Brain pericyte (primary cell): Measurements from ENCODE around the gene LTF.

Source experiments
- DNase-seq: peaks from one replicate; pipeline ENCODE4 v3.0.0-alpha.2; 2012; ENCODE audit warnings: low read depth, low spot score

The LTF gene

DNA sequence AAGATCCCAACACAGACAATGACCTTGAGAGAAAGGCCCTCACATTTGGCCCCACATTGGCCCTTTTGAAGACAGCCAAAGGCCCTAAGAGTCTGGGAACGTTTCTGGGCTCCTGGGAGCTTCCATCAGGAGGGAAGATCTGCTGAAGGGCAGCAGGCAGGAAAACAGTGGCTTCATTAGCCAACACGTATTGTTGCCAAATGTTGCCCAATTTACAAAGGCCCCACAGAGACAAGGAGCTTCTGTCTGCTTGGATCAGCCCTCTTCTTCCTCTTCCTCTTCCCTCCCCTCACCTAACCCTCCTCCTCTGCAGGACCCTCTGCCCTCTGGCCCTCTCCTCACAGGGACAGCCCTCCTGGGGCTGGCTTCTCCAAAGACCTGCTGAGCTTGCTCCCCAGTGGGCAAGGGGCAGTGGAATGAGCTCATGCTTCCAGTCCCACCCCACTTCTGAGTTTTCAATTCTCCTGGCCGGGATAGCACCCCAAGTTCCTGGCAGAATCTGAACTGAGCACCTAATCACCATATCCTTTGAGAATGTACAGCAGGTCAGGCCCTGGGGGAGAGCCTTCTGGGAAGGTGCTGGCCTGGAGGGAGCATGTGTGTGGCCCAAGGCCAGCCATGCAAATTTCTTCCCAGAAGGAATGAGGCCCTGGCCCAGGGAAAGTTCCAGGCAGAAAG is 5.1 kb upstream of the LTF start:
- no peak for DNase-seq

DNA sequence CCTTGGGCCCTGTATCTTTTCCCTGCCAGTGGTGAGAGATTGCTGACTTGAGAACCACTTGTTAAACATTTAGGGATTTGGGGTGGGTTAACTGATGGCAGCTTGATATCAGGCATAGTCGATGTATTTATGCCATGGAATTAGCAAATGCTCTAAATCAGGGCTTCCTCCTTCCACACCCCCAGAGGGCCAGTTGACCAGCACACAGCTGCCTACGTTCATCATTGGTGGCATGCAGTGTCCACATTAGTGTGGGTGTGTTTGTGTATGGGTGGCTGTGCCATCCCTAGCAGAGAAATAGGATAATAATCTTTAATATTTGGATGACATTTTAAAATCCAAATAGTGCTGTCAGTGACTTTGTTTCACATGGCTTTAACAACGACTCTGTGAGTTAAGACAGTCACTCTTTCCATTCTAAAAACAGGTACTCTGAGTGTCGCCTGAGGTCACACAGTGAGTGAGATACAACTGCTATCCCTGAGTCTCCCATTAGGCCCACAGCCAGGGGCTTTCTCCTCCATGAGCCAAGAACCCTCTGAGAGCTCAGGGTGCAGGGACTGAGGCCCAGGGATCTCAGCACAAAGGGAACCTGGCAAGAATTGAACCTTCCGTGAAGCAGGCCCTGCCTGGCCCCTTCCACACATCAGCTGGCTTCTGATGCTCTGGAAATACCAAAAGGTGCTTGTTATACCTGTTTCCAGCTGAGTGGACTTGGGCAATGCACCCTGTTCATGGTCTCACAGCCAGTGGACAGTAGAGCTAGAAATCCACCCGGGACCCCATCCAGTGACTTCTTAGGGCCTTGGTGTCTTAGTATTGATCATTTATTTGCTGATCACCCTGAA is 4.3 kb upstream of the LTF start:
- DNase-seq, result no peak

GRCh38 chr3:46467562-46467961 is 2.9 kb upstream of the LTF start:
- no peak for DNase-seq

- no peak for DNase-seq
Observed at GRCh38 chr3:46466871-46467403, 2.2 kb upstream of the LTF start.

DNA sequence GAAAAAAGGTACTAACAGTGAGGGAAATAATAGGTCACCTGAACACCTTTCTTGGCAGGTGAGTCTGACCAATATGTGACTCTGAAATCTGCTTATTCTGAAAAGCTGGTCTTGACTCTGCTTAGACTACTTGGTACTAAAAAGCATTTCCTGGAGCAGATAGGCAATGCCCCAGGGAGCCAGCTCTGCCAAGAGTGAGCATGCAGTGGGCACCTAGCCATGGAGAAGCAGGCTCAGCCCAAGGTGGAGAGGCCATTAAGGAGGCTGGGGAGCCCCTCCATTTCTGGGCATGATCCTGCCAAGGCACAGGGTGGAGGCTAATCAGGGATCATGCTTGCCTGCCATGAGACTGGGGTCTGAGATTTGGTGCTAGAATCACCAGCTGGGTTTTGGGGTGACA is 1.6 kb upstream of the LTF start:
- DNase-seq, result no peak

- DNase-seq, result no peak
Observed at GRCh38 chr3:46465196-46465520, 453 bp upstream of the LTF start.

DNA sequence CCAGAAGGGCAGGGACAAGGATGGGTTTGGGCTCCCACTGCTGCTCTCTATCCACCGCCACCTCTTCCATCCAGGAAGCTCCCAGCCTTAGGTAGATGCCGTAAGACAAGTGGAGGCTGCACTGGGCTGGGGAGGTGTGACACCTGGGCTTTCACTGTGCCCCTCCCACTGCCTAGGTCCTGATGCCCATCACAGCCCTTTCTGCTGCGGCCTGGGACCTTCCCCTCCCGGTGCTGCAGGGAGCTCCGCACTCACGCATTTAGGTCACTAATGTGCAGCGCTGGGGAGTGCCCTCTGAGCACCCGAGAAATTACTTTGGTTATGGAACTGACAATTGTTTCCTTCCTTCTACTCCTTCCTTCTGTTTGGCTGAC is 850 bp downstream of the LTF start:
- no peak for DNase-seq

DNA sequence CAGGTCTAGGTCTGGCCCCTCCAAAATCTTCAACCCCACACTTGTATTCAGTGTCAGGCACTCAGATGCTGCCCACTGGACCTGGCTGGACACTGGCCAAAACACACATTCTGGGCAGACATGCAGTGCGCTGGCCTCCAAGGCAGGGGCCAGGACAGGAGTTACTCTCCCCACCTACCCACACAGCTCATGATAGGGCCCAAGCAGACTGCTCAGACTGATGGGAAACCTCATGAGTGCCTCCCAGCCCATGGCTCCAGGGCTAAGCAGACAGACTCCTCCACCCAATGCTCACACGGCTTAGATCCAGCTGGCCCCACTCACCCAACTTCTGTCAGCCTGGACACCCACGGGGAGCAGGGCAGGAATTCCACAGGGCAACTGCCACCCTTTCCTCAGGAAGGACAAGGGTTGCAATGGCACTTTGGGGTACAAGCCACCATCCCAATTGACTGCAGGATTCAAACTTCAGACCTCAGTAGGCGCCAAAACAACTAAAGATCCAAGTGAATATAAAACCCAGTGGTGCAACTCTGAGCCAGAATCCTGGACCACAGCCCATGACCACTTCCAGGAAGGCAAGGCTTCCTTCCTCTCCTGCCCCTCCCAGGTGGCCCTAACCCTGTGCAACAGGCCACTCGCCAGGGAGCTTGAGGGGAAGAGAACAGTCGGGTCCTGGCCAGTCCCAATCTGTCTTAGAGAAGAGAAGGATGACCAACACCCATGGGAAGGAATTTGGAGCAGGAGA is 1.4 kb downstream of the LTF start:
- DNase-seq, result no peak

- DNase-seq, result no peak
Observed at GRCh38 chr3:46462511-46462910, 2.2 kb downstream of the LTF start.

GRCh38 chr3:46462111-46462510 is 2.6 kb downstream of the LTF start:
- DNase-seq, result no peak

DNA sequence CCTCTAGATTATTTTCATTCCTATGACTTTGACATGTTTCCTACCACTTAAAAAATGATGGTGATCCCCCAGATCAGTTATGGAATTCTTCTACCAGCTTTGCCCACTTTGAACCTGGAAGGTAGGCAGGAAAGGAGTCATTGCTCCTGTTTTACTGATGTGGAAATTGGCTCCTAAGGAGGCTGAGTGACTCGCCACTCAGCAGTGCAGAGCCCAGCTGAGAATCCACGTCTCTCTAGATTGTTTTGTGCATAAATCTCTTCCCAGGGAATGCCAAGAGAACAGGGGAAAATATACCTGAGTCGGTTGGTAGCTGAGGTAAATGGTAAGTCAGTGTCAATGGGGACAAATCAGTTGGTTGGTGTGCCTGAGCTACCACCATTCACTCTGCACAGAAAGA is 4.7 kb downstream of the LTF start:
- no peak for DNase-seq

DNA sequence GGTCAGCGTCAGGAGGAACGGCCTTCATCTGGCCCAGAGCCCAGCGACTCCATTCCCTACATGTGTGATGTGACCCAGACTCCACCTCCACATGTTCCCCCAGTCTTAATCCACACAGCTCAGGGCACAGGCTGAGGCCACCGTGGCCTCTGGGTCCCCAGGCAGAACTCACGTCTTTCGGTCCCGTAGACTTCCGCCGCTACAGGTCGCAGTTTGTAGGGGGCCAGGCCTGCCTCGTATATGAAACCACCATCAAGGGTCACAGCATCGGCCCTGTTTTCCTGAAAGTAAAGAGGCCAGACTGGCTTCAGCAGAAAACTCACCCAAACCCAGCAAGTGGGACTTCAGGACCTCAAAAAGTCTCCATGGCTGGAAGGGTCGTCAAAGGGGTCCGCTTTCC is 8.6 kb downstream of the LTF start:
- no peak for DNase-seq

- DNase-seq, result no peak
Observed at GRCh38 chr3:46455231-46456115, 9.2 kb downstream of the LTF start.

GRCh38 chr3:46454606-46455005 is 10.1 kb downstream of the LTF start:
- DNase-seq, result no peak

DNA sequence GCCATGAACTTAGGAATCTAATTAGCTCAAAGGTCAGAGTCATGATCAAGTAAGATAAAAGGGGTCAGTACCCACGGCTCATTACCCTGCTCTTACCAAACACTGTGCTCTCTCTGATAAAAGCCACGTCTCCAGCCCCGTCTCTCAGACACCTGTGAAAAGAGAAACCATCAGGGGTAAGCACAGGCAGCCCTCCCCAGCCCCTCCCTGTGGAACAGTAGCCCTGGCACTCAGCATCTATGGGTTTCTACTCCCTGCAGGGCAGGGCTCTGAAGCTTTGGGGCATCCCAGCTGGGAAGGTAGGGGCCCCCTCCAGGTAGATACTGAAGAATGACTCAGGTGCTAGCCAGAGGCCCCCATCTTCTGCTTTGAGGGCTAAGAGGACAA is 10.5 kb downstream of the LTF start:
- DNase-seq, result no peak

DNA sequence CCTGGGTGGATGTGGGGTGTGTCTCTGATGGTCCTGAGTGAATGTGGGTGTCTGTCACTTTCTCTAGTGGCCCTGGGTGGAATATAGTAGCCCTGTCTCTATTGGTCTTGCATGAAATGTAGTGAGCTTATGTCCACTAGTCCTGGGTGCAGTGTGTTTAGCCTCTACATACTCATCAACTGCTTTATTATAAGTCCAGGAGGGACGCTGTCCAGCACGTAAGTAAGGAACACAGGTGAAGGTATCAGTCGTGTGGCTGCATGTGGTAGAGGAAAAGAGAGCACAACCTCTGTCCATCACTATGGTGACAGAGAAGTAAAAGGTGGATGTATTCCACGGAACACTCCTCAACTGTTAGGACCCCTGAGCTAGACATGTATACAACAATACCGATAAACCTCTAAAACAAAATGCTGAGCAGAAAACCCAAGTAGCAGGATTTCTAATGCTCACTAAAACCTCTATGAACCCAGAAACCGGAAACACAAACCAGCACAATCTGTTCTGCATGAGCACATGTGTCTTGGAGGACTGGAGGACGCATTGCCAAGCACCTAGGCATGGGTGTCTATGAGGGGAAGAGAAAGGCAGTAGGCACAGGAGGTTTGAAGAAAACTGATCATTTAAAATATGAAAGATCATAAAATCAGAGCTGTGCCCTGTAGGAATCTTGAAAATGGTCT is 11.0 kb downstream of the LTF start:
- DNase-seq, result no peak

GRCh38 chr3:46449755-46450552 is 14.8 kb downstream of the LTF start:
- no peak for DNase-seq

- no peak for DNase-seq
Observed at GRCh38 chr3:46448721-46449120, 16.0 kb downstream of the LTF start.

DNA sequence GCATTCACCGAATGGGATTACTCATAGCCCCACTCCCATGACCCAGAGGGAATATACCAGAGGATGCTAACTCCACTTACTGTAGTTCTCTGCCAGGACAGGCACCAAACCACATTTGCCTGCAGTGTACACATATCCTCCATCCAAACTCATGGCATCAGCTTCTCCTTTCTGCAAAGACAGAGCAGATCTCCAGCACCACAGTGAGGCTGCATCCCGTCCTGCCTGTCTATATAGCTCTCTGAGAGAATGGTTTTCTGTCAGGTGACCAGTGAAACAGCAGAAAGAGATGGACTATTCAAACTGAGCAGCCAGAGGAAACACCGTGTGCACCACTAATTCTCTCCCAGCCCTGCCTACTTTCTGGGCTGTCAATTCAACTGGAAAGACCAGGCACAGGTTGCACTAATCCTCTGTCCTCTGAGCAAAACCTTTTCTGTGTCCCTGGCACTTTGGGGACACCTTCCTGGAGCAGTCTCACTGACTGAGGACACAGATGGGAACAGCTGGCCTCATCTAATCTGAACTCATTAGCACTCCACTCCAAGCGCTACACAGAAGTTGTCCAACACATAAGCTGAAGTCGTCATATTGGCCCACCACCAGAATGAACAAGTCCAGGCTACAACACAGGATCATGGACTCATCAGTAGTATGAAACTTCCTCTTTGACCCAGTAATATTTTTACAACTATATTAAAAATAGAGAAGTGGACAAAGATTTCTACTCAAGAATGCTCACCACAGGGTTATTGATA is 17.3 kb downstream of the LTF start:
- no peak for DNase-seq
